ENCODE measurements around the gene USP6NL. TPM values are rescaled to one million over a fixed set of nuclear protein-coding genes. Genes with fewer than 3 reads are reported as not detected.

Gene USP6NL
- total and polyA plus RNA-seq, 3 donors from 2014 or later: 50.4 to 64.9 (median 56.1) TPM

DNA sequence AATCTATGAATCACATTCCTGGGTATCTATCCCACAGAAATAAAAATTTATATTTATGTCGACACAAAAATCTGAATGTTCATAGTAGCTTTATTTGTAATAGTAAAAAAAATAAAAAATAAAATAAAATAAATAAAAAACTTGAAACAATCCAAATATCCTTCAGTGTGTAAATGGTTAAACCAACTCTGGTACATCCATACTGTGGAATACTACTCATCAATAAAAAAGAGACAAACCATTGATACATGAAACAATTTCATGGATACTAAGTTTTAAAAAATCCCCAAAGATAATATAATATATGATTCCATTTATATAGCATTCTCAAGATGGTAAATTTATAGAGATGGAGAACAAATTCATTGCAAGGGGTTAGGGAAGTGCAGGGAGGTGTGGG is 48.6 kb downstream of the USP6NL start:
- intact Hi-C loops (cut with DNase I; ENCODE audit: low total_unique reads): no loop called here
- no peaks in the 10 kb centered on the region for H3K9me3 ChIP-seq
- no peaks in the 10 kb centered on the region for H3K4me1 ChIP-seq
- 90 to 92% methylated on average over 1 of the region's 1 CpG for WGBS, 2 donors
- H3K27me3 ChIP-seq: no peaks in the 10 kb centered on the region
- H3K4me3 ChIP-seq: no peak overlapping the region
- no peak for DNase-seq
- no peaks in the 10 kb centered on the region for H3K36me3 ChIP-seq (ENCODE audit: low read depth, missing control alignments)
- no peak for TF ChIP-seq POLR2A (IDR thresholded peaks at IDR 0.05)
- H3K27ac ChIP-seq: no peak overlapping the region

DNA sequence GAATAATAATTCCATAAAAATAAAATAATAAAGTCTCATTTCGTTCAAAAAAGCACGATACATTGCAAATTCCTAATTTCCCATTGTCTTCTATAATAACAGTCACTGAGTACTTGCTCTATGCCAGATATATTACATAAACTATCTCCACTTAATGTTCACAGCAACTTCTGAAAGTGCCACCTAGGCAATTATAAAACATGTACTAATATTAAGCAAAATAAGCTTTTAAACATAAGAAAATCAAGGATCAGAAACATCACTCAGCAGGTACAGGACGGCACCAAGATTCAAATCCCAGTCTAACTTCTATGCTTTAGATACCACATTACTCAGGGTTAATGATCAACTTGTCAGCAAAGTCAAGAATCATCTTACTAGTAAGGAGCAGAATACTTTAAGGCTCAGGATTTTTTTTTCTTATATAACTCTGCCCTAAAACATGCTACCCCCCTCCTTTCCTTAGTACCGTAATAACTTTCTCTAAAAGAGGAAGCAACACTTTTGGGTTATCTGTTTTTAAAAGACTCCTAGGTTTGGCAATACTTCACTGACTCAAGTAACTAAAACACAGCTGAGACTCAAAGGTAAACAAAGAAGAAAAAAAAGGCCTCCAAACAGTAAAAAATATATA is 51.3 kb downstream of the USP6NL start:
- H3K4me1 ChIP-seq: no peaks in the 10 kb centered on the region
- 84 to 88% methylated on average over 4 of the region's 4 CpGs for WGBS, 2 donors
- H3K36me3 ChIP-seq (ENCODE audit: low read depth, missing control alignments): no peaks in the 10 kb centered on the region
- no peaks in the 10 kb centered on the region for H3K9me3 ChIP-seq
- H3K27ac ChIP-seq: no peak overlapping the region
- H3K4me3 ChIP-seq: no peak overlapping the region
- TF ChIP-seq CTCF (IDR thresholded peaks at IDR 0.05) (no peak), POLR2A (IDR thresholded peaks at IDR 0.05) (no peak)
- intact Hi-C loops (cut with DNase I; ENCODE audit: low total_unique reads): no loop called here
- DNase-seq: no peak
- no peaks in the 10 kb centered on the region for H3K27me3 ChIP-seq

- Histone ChIP-seq H3K27ac (no peak overlapping the region), H3K9me3 (no peaks in the 10 kb centered on the region), H3K36me3 (ENCODE audit: low read depth, missing control alignments) (no peaks in the 10 kb centered on the region), H3K4me3 (no peak overlapping the region), H3K4me1 (no peaks in the 10 kb centered on the region), H3K27me3 (no peaks in the 10 kb centered on the region)
- TF ChIP-seq POLR2A (IDR thresholded peaks at IDR 0.05): no peak
- TF ChIP-seq CTCF (IDR thresholded peaks at IDR 0.05): no peak
- 92 to 97% methylated on average over 4 of the region's 4 CpGs for WGBS, 2 donors
- intact Hi-C loops (cut with DNase I; ENCODE audit: low total_unique reads): no loop called here
- DNase-seq: no peak
Measured at GRCh38 chr10:11557967-11558366, 53.5 kb downstream of the USP6NL start.

DNA sequence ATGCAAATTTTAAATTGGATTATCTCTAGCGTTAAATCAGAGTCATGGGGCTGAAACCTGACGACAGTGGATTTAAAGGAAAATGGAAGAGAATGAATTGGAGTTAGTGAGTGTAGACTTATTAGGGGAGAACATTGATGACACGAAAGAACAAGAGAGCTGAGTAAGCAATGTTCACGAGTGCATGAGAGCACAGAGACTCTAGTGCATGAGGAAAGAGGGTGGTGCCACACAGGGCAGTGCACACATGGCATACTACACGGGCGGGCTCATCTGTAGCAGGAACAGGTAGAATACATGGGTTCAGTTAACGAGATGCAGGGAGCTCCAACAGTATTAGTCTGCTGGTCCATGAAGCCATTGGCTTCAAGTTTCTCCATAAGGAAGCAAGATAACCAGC is 53.9 kb downstream of the USP6NL start:
- intact Hi-C loops (cut with DNase I; ENCODE audit: low total_unique reads): no loop called here
- no peak overlapping the region for H3K4me3 ChIP-seq
- H3K27me3 ChIP-seq: no peaks in the 10 kb centered on the region
- H3K9me3 ChIP-seq: no peaks in the 10 kb centered on the region
- 95 to 96% methylated on average over 7 of the region's 7 CpGs for WGBS, 2 donors
- no peaks in the 10 kb centered on the region for H3K36me3 ChIP-seq (ENCODE audit: low read depth, missing control alignments)
- H3K4me1 ChIP-seq: no peaks in the 10 kb centered on the region
- no peak overlapping the region for H3K27ac ChIP-seq
- TF ChIP-seq CTCF (IDR thresholded peaks at IDR 0.05) (no peak), POLR2A (IDR thresholded peaks at IDR 0.05) (no peak)
- no peak for DNase-seq

GRCh38 chr10:11555556-11555955 is 55.9 kb downstream of the USP6NL start:
- H3K36me3 ChIP-seq (ENCODE audit: low read depth, missing control alignments): no peaks in the 10 kb centered on the region
- H3K9me3 ChIP-seq: no peaks in the 10 kb centered on the region
- TF ChIP-seq POLR2A (IDR thresholded peaks at IDR 0.05) (no peak), CTCF (IDR thresholded peaks at IDR 0.05) (no peak)
- no peak overlapping the region for H3K4me3 ChIP-seq
- DNase-seq: no peak
- H3K27ac ChIP-seq: no peak overlapping the region
- no peaks in the 10 kb centered on the region for H3K4me1 ChIP-seq
- no peaks in the 10 kb centered on the region for H3K27me3 ChIP-seq
- intact Hi-C loops (cut with DNase I; ENCODE audit: low total_unique reads): no loop called here

Measured in testis (tissue), 3 donors.